NCI-H2029 treated with DMSO at 0.1 percent for 48 hours (cell line): Measurements from ENCODE around the gene SCN3B.

Experiments used
- DNase-seq: peaks from one replicate; lab custom pipeline; 2025; lab: John Stamatoyannopoulos, UW

Gene SCN3B

GRCh38 chr11:123594921-123595320 is 59.5 kb downstream of the SCN3B start:
- DNase-seq: no peak

DNA sequence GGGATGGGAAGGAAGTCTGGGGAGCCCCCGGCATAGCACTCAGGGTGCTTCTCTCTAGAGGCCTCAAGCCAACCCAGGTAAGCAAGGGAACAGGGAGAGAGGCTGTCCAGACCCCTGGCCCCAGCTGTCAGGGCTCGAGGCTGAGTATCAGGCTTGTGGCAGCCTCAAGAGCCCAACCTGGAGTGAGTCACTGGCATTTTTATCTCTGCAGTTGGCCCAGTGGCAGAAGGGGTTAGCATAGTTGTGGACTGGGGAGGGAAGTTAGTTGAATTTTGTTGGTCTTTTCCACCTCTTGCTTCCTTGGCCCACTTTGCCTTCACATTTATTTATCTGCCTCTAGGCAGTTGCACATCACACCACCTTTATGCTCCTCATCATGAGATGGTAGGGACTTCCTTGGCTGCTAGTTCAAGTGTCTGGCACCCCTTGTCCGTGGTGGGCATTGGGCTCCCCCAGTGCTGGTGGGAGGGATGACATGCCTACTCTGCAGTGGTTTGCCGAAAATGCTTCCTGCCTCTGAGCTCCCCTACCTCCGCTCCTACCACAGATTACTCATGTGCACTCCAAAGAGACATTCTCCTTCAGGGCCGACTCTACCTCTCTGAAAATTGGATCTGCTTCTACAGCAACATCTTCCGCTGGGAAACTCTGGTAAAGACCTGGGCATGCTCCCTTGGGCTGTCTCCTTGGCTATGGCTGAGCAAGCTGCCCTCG is 60.1 kb downstream of the SCN3B start:
- DNase-seq: no peak

DNA sequence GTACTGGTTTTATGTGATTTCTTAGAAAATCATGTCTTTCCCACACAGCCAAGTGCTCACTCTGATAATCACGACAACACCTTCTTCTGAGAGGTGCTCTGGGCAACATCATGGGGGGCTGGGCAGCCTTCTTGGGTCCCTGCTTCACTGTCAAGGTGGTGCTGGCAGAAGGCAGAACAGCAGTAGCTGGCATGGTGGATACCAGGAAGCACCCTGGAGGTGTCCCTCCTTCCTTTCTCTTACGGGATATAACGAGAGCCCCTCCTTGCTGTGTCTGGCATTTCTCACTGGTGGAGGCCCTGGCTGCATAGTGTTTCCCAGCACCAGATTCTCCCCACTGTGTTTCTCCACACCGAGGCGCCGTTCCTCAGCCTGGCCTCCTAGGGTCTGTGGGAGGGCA is 60.9 kb downstream of the SCN3B start:
- no peak for DNase-seq

DNA sequence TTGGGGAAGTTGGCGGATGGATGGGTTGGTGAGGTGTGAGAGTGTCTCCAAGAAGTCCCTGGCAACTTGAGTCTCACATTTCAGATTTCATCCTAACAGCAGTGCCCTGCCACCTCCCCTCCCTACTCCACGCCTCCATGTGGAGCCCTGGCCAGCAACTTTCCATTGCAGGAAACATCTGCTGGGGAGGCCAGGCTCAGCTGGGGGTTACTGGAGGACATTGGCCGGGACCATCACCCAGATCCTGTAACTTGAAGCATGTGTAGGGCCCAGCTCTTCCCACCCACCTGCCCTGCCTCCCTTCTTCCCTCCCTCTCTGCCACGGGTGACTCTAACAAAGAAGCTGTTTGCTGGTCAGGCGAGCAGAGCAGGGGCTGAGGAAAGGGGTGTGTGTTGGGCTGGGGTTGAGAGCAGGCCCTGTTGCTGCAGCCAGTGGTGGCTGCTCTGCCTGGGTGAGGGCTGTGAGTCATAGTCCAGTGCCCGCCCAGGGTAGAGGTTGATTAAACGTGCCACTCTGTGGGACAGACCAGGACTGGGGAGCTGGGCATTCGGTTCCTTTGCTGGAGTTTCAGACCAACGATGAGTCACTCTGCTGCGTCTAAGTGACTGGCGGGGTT is 64.0 kb downstream of the SCN3B start:
- no peak for DNase-seq

- DNase-seq: no peak
Observed at GRCh38 chr11:123588864-123589262, 65.6 kb downstream of the SCN3B start.

- no peak for DNase-seq
Observed at GRCh38 chr11:123588117-123588863, 66.1 kb downstream of the SCN3B start.

- DNase-seq: no peak
Observed at GRCh38 chr11:123587559-123587958, 66.9 kb downstream of the SCN3B start.

GRCh38 chr11:123587044-123587443 is 67.4 kb downstream of the SCN3B start:
- no peak for DNase-seq

DNA sequence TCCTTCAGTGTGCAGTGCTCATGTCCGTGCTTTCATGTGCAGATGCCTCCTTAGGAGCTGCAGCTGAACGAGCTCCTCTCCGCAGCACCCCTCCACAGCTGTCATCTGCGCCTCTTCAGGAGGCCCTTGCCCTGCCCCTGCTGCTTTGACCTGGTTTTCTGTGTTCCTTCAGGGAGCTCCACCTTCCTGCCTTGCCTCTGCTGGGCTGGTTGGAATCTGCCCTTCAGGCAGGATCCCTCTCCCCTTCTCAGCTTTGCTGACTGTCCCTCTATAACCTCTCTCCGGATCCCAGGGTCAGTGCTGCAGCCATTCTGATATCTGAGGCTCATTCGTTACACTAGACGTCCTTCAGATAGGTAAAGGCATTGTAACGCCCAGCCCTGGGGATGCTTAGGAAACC is 67.9 kb downstream of the SCN3B start:
- no peak for DNase-seq

- DNase-seq: no peak
Observed at GRCh38 chr11:123585706-123586105, 68.7 kb downstream of the SCN3B start.

GRCh38 chr11:123585206-123585605 is 69.2 kb downstream of the SCN3B start:
- no peak for DNase-seq

DNA sequence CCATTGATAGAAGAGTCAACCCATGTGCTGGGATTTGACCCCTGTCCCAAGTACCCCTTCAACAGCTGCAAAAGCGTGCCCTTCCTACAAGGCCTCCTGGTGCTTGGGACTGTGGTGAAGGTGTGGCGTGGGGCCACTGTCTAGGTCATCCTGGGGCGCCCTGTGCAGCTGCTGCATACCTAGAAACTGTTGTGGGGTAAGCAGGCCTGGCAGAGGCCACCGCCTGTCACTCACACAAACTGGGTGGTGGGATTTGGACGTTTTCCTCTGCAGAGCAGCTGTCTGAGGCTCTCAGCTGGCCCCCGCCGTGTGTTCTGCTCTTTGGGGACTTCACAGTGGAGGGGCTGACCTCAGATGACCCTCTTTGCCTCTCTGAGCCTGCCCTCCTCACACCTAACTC is 69.7 kb downstream of the SCN3B start:
- DNase-seq: no peak

- no peak for DNase-seq
Observed at GRCh38 chr11:123584186-123584585, 70.2 kb downstream of the SCN3B start.

- DNase-seq: no peak
Observed at GRCh38 chr11:123582992-123583504, 71.4 kb downstream of the SCN3B start.

- no peak for DNase-seq
Observed at GRCh38 chr11:123581651-123582399, 72.6 kb downstream of the SCN3B start.

GRCh38 chr11:123580557-123581275 is 73.7 kb downstream of the SCN3B start:
- peak; percentile 28 for DNase-seq

DNA sequence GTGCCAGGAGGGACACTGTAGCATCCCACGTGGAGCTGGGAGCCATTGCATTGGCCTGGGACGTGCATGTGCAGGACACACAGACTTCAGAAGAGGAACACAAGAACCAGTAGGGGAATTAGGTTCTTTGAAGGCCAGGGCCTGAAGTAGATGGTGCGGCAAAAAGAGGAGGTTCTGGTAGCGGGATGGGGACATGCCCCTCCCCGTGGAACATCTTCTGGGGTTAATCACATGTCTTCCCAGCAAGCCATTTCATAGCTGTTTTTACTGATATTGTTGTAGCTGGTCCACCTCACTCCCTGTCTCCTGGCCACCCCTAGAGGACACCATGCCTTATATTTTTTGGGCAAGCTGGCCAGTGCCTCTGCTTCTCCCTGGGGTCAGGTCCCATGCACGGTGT is 74.3 kb downstream of the SCN3B start:
- DNase-seq: no peak

GRCh38 chr11:123579482-123579812 is 75.0 kb downstream of the SCN3B start:
- no peak for DNase-seq
